Liver (tissue), 9 donors: ENCODE data around the gene AKAP13. TPM values are rescaled to one million over a fixed set of nuclear protein-coding genes. Genes with fewer than 3 reads are reported as not detected.

Experiments used
- DNase-seq: peaks from one replicate; pipeline ENCODE4 v3.0.0-alpha.2; 2017; ENCODE audit warnings: low spot score
- H3K27ac ChIP-seq, 2 donors: one replicate each; pipeline ENCODE4 v1.7.0; 2013; ENCODE audit warnings: inconsistent platforms in 2 of 2, low read length in 2 of 2, control low read depth in 1 of 2, low read depth in 1 of 2, mild to moderate bottlenecking in 1 of 2
- H3K27me3 ChIP-seq, 4 donors: one replicate each; pipeline versions ENCODE4 v1.6.1 to v1.7.0; 2013; ENCODE audit warnings: low read length in 3 of 4, inconsistent platforms in 1 of 4, mild to moderate bottlenecking in 1 of 4, moderate library complexity in 1 of 4; ENCODE audit not compliant: control insufficient read depth in 4 of 4, insufficient read depth in 4 of 4
- H3K36me3 ChIP-seq, 4 donors: one replicate each; pipeline versions ENCODE4 v1.6.1 to v1.7.0; 2013; ENCODE audit warnings: low read length in 3 of 4, mild to moderate bottlenecking in 3 of 4, low read depth in 1 of 4, moderate library complexity in 1 of 4; ENCODE audit not compliant: control insufficient read depth in 4 of 4, insufficient read depth in 3 of 4
- H3K4me1 ChIP-seq, 4 donors: one replicate each; pipeline versions ENCODE4 v1.6.1 to v1.7.0; 2013; ENCODE audit warnings: low read length in 3 of 4, mild to moderate bottlenecking in 3 of 4, moderate library complexity in 1 of 4; ENCODE audit not compliant: control insufficient read depth in 4 of 4, insufficient read depth in 4 of 4
- H3K4me3 ChIP-seq, 3 donors: one replicate each; pipeline versions ENCODE4 v1.6.1 to v1.7.0; 2013; ENCODE audit warnings: low read length in 3 of 3, control low read depth in 1 of 3, low read depth in 1 of 3, mild to moderate bottlenecking in 1 of 3
- H3K9ac ChIP-seq, 2 donors: one replicate each; pipeline ENCODE4 v1.7.0; 2013; ENCODE audit warnings: low read length in 2 of 2, mild to moderate bottlenecking in 2 of 2, moderate library complexity in 2 of 2, control low read depth in 1 of 2, low read depth in 1 of 2
- H3K9me3 ChIP-seq, 4 donors: one replicate each; pipeline versions ENCODE4 v1.6.1 to v1.7.0; 2013; ENCODE audit warnings: low read length in 3 of 4; ENCODE audit not compliant: control insufficient read depth in 4 of 4
- ATF3 ChIP-seq: IDR thresholded peaks from 2 replicates; pipeline ENCODE4 v1.6.1; 2016; ENCODE audit warnings: antibody characterized with exemption
- FOXA1 ChIP-seq: IDR thresholded peaks from 2 replicates; pipeline ENCODE4 v1.6.1; 2016; ENCODE audit warnings: antibody characterized with exemption
- FOXA2 ChIP-seq: IDR thresholded peaks from 2 replicates; pipeline ENCODE4 v1.6.1; 2016; ENCODE audit warnings: antibody characterized with exemption
- GABPA ChIP-seq, 2 donors: IDR thresholded peaks in 1 of 2; conservative IDR thresholded peaks in 1 of 2; 2 replicates each; pipeline ENCODE4 v1.6.1; 2016; ENCODE audit warnings: antibody characterized with exemption in 2 of 2, mild to moderate bottlenecking in 1 of 2, moderate library complexity in 1 of 2
- HNF4A ChIP-seq, 2 donors: conservative IDR thresholded peaks; 2 replicates each; pipeline ENCODE4 v1.6.1; 2016; ENCODE audit warnings: antibody characterized with exemption in 2 of 2, mild to moderate bottlenecking in 2 of 2
- HNF4G ChIP-seq: IDR thresholded peaks from 2 replicates; pipeline ENCODE4 v1.6.1; 2016; ENCODE audit warnings: antibody characterized with exemption
- JUND ChIP-seq, 2 donors: IDR thresholded peaks; 2 replicates each; pipeline ENCODE4 v1.6.1; 2016; ENCODE audit warnings: antibody characterized with exemption in 2 of 2
- NR2F2 ChIP-seq: IDR thresholded peaks from 2 replicates; pipeline ENCODE4 v1.6.1; 2016; ENCODE audit warnings: antibody characterized with exemption
- RAD21 ChIP-seq, 2 donors: IDR thresholded peaks; 2 replicates each; pipeline ENCODE4 v1.6.1; 2016; ENCODE audit warnings: antibody characterized with exemption in 2 of 2, mild to moderate bottlenecking in 2 of 2
- RXRA ChIP-seq, 2 donors: IDR thresholded peaks; 2 replicates each; pipeline ENCODE4 v1.6.1; 2017 to 2018; ENCODE audit warnings: antibody characterized with exemption in 2 of 2, mild to moderate bottlenecking in 1 of 2
- TAF1 ChIP-seq: conservative IDR thresholded peaks from 2 replicates; pipeline ENCODE4 v1.6.1; 2016; ENCODE audit warnings: antibody characterized with exemption, mild to moderate bottlenecking
- YY1 ChIP-seq: IDR thresholded peaks from 2 replicates; pipeline ENCODE4 v1.6.1; 2016; ENCODE audit warnings: antibody characterized with exemption, mild to moderate bottlenecking
- ZBTB33 ChIP-seq: IDR thresholded peaks from 2 replicates; pipeline ENCODE4 v1.6.1; 2016; ENCODE audit warnings: antibody characterized with exemption
- WGBS: extraction: QIAGEN DNeasy Blood & Tissue Kit; methylation state at CpG from one replicate; pipeline ENCODE4 v1.1.7; 2013; 5-methylcytosine and 5-hydroxymethylcytosine counted together
- polyA plus RNA-seq, 2 donors: library from polyadenylated mRNA; stranded (reverse) in 1 of 2; unstranded in 1 of 2; fragments of 200-250 nt in 1 of 2; fragments of >200 nt in 1 of 2; fragmentation: Nextera tagmentation in 1 of 2; extraction: Ambion mirVana in 1 of 2; gene quantifications; one replicate each; pipeline versions ENCODE4 v1.2.1 to v1.2.3, GENCODE V29; 2013 to 2015
- total RNA-seq, 2 donors: library from RNA; depleted of rRNA; stranded (reverse); fragments of >200 nt; gene quantifications; one replicate each; pipeline ENCODE4 v1.2.3, GENCODE V29; 2014
- TF ChIP-seq, protein P1 (sequence below): IDR thresholded peaks from 2 replicates; pipeline ENCODE4 v1.6.1; 2016; ENCODE audit warnings: antibody characterized with exemption, mild to moderate bottlenecking
- TF ChIP-seq, protein P2 (sequence below): IDR thresholded peaks from 2 replicates; pipeline ENCODE4 v1.6.1; 2016; ENCODE audit warnings: antibody characterized with exemption
- donor health status: healthy.
- donor health status: healthy.
- donor health status: healthy.
- donor health status: healthy.
- donor health status: healthy.

AKAP13 gene
- total and polyA plus RNA-seq, 4 donors = 18.6 to 92.3 (median 37.4) TPM

- H3K9ac ChIP-seq = no peak overlapping the region
- WGBS = 86% methylated on average over 5 of the region's 5 CpGs
- H3K27ac ChIP-seq = peak overlapping the region; percentile 4 to 20
- no peak for DNase-seq
- peaks cover 5 to 31% (median 28%) of the 10 kb centered on the region in 4 donors for H3K36me3 ChIP-seq
- no peaks in the 10 kb centered on the region for H3K27me3 ChIP-seq
- H3K4me3 ChIP-seq = no peak overlapping the region
- no peaks in the 10 kb centered on the region for H3K9me3 ChIP-seq
- no peaks in the 10 kb centered on the region for H3K4me1 ChIP-seq
- TF ChIP-seq GABPA (IDR thresholded peaks at IDR 0.05 in 1 of 2, conservative IDR thresholded peaks at IDR 0.05 in 1 of 2) = no peak
- no peak for TF ChIP-seq HNF4G
- no peak for TF ChIP-seq YY1
- no peak for TF ChIP-seq TAF1
- no peak for TF ChIP-seq ATF3
- no peak for TF ChIP-seq JUND (IDR thresholded peaks at IDR 0.05)
- TF ChIP-seq, protein P1, sequence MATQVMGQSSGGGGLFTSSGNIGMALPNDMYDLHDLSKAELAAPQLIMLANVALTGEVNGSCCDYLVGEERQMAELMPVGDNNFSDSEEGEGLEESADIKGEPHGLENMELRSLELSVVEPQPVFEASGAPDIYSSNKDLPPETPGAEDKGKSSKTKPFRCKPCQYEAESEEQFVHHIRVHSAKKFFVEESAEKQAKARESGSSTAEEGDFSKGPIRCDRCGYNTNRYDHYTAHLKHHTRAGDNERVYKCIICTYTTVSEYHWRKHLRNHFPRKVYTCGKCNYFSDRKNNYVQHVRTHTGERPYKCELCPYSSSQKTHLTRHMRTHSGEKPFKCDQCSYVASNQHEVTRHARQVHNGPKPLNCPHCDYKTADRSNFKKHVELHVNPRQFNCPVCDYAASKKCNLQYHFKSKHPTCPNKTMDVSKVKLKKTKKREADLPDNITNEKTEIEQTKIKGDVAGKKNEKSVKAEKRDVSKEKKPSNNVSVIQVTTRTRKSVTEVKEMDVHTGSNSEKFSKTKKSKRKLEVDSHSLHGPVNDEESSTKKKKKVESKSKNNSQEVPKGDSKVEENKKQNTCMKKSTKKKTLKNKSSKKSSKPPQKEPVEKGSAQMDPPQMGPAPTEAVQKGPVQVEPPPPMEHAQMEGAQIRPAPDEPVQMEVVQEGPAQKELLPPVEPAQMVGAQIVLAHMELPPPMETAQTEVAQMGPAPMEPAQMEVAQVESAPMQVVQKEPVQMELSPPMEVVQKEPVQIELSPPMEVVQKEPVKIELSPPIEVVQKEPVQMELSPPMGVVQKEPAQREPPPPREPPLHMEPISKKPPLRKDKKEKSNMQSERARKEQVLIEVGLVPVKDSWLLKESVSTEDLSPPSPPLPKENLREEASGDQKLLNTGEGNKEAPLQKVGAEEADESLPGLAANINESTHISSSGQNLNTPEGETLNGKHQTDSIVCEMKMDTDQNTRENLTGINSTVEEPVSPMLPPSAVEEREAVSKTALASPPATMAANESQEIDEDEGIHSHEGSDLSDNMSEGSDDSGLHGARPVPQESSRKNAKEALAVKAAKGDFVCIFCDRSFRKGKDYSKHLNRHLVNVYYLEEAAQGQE = no peak
- TF ChIP-seq, protein P2, sequence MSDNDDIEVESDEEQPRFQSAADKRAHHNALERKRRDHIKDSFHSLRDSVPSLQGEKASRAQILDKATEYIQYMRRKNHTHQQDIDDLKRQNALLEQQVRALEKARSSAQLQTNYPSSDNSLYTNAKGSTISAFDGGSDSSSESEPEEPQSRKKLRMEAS = no peak
- no peak for TF ChIP-seq RXRA (IDR thresholded peaks at IDR 0.05)
- TF ChIP-seq FOXA2 = no peak
- no peak for TF ChIP-seq FOXA1
- no peak for TF ChIP-seq ZBTB33
- TF ChIP-seq NR2F2 = no peak
Observed at GRCh38 chr15:85692873-85693272, 312.5 kb downstream of the AKAP13 start.

DNA sequence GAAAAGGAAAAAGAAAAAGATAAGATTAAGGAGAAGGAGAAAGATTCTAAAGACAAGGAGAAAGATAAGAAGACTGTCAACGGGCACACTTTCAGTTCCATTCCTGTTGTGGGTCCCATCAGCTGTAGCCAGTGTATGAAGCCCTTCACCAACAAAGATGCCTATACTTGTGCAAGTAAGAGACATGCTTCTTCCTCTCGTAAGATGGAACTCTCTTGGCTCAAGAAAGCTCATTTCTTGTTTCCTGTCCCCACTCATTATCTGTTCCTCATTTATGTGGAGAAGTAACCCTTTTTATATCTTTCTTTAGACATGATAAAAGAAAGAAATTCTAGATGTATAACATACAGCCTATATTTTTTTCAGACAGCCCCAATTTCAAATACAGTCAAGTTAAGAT, 312.9 kb downstream of the AKAP13 start:
- no peaks in the 10 kb centered on the region for H3K4me1 ChIP-seq
- 61% methylated on average over 2 of the region's 2 CpGs for WGBS
- H3K9me3 ChIP-seq = no peaks in the 10 kb centered on the region
- no peak for DNase-seq
- no peak overlapping the region for H3K9ac ChIP-seq
- H3K27ac ChIP-seq = peak overlapping the region in 1 of 2 donors; percentile 4
- H3K27me3 ChIP-seq = no peaks in the 10 kb centered on the region
- TF ChIP-seq GABPA (IDR thresholded peaks at IDR 0.05 in 1 of 2, conservative IDR thresholded peaks at IDR 0.05 in 1 of 2) (no peak), FOXA1 (no peak), YY1 (no peak)
- H3K4me3 ChIP-seq = no peak overlapping the region
- peaks cover 5 to 31% (median 28%) of the 10 kb centered on the region in 4 donors for H3K36me3 ChIP-seq

DNA sequence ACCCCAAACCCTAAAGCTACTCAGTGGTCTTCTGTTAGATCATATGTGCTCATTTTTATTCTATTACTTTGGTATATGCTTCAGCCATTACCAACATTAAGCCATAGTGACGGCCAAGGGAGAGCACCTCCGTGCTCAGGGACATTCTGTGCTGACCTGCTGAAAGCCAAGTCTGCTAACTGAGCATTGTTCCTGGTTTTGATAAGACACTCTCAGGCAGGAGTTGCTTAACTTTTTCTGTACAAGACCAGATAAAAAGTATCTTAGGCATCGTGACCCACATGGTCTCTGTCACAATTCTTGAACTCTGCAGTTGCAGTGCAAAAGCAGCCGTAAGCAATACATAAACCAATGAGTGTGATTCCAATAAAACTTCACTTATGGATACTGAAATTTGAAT, 313.7 kb downstream of the AKAP13 start:
- peaks cover 5 to 31% (median 28%) of the 10 kb centered on the region in 4 donors for H3K36me3 ChIP-seq
- WGBS = 77% methylated on average over 4 of the region's 4 CpGs
- H3K4me3 ChIP-seq = no peak overlapping the region
- H3K9me3 ChIP-seq = no peaks in the 10 kb centered on the region
- no peaks in the 10 kb centered on the region for H3K27me3 ChIP-seq
- no peak for DNase-seq
- peak overlapping the region in 1 of 2 donors; percentile 2 for H3K9ac ChIP-seq
- no peaks in the 10 kb centered on the region for H3K4me1 ChIP-seq
- H3K27ac ChIP-seq = no peak overlapping the region
- TF ChIP-seq FOXA2 (no peak), HNF4G (no peak), HNF4A (conservative IDR thresholded peaks at IDR 0.05) (no peak), RXRA (IDR thresholded peaks at IDR 0.05) (no peak), ATF3 (no peak), GABPA (IDR thresholded peaks at IDR 0.05 in 1 of 2, conservative IDR thresholded peaks at IDR 0.05 in 1 of 2) (no peak), ZBTB33 (no peak), YY1 (no peak), NR2F2 (no peak), RAD21 (IDR thresholded peaks at IDR 0.05) (no peak)
- TF ChIP-seq, protein P1 = no peak
